WI38 (cell line): ENCODE data around the gene ARHGEF7.

ENCODE experiments used
- H3K4me3 ChIP-seq: 2 replicates; pipeline ENCODE4 v1.5.1; 2011; ENCODE audit warnings: low read depth, mild to moderate bottlenecking, control low read depth, low read length
- TF ChIP-seq, protein P1 (sequence below): IDR thresholded peaks from 2 replicates; pipeline ENCODE4 v1.5.1; 2012; ENCODE audit warnings: low read depth, mild to moderate bottlenecking, control low read depth, low read length

The ARHGEF7 gene

DNA sequence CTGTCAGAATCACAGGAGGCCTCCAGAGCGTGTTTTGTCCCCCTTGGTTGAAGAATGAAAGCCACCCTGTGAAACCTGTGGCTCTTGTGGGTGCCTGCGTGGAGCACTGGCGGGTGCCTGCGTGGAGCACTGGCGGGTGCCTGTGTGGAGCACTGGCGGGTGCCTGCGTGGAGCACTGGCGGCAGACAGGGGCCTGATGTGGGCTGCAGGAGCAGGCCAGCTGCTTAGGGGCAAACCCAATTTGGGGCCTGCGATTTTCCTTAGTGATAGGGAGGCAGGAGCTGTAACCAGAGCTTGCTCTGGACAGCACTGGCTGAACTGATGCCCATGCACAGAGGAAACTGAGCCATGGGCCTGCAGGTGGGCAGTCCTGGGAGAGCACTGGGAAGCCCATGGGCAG lies 24.3 kb downstream of the ARHGEF7 start:
- H3K4me3 ChIP-seq = no peak overlapping the region
- TF ChIP-seq, protein P1, sequence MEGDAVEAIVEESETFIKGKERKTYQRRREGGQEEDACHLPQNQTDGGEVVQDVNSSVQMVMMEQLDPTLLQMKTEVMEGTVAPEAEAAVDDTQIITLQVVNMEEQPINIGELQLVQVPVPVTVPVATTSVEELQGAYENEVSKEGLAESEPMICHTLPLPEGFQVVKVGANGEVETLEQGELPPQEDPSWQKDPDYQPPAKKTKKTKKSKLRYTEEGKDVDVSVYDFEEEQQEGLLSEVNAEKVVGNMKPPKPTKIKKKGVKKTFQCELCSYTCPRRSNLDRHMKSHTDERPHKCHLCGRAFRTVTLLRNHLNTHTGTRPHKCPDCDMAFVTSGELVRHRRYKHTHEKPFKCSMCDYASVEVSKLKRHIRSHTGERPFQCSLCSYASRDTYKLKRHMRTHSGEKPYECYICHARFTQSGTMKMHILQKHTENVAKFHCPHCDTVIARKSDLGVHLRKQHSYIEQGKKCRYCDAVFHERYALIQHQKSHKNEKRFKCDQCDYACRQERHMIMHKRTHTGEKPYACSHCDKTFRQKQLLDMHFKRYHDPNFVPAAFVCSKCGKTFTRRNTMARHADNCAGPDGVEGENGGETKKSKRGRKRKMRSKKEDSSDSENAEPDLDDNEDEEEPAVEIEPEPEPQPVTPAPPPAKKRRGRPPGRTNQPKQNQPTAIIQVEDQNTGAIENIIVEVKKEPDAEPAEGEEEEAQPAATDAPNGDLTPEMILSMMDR = no peak

- H3K4me3 ChIP-seq = no peak overlapping the region
- TF ChIP-seq, protein P1 = no peak
Measured at GRCh38 chr13:111139873-111140561, 24.9 kb downstream of the ARHGEF7 start.

- TF ChIP-seq, protein P1 = no peak
- H3K4me3 ChIP-seq = no peak overlapping the region
Measured at GRCh38 chr13:111140562-111141105, 25.5 kb downstream of the ARHGEF7 start.

DNA sequence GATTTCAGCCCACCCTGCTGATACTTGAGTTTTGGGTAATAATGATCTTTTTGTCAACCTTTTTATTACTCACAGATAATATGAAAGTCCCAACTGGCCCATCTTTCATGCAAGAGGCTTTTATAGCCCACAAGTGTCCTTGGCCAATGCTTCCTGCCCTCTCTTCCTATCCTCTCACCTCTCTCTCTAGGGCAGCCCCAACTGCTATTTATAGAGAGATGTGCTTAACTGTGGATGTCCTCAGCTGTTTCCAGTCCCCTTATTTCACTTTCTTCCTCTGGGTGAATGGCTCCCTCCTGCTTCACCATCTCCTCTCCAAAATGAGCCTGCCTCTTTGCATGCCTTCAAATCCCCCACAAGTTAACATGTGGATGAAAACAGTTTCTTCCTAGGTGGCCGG lies 27.4 kb downstream of the ARHGEF7 start:
- H3K4me3 ChIP-seq = no peak overlapping the region
- TF ChIP-seq, protein P1 = no peak

GRCh38 chr13:111143865-111144540 lies 28.9 kb downstream of the ARHGEF7 start:
- TF ChIP-seq, protein P1 = no peak
- H3K4me3 ChIP-seq = no peak overlapping the region

DNA sequence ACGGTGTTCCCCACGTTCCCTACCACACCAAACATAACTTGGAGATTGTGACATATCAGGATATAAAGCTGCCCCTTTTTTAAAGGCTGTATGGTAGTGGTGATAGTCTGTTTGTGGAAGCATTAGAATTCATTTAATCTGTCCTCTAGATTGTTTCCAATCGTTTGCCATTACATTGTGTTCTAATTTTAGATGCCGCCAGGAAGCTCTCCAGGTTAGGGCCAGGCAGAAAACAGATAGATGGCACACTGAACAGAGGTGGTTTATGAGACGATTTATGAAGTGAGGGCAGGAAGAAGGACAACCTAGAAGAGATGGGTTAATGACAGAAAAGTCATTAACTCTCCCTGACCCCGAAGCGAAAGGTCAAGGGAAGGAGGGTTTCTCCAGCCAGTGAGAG lies 30.0 kb downstream of the ARHGEF7 start:
- TF ChIP-seq, protein P1 = no peak
- no peak overlapping the region for H3K4me3 ChIP-seq

- TF ChIP-seq, protein P1 = no peak
- no peak overlapping the region for H3K4me3 ChIP-seq
Measured at GRCh38 chr13:111145506-111145905, 30.4 kb downstream of the ARHGEF7 start.
